ENCODE results near the gene PLCG1. TPM values are rescaled to one million over a fixed set of nuclear protein-coding genes. Genes with fewer than 3 reads are reported as not detected.

Gene PLCG1
- polyA plus RNA-seq, 1 donor (not counting 4 experiments of a cell fraction or from before 2014, with no cell fraction given) = 41.5 TPM

- dilution Hi-C loops (cut with MboI; ENCODE audit: extremely low pct_ligation_motif_present, low sequenced_read_pairs) = no loop called here
- H3K36me3 ChIP-seq (ENCODE audit: control insufficient read depth in 2 of 2, extremely low read depth in 1 of 2, insufficient read depth in 2 of 2, low read length in 2 of 2) = peaks cover 50 to 72% of the 10 kb centered on the region in 2 experiments
- TF ChIP-seq EZH2 (IDR thresholded peaks at IDR 0.05; ENCODE audit: low read length) (no peak), CTCF (optimal IDR thresholded peaks at IDR 0.05 in 1 of 3, IDR thresholded peaks at IDR 0.05 in 1 of 3, conservative IDR thresholded peaks at IDR 0.05 in 1 of 3; ENCODE audit: extremely low read depth in 1 of 3, insufficient read depth in 2 of 3, low read length in 3 of 3) (no peak)
- H3K4me3 ChIP-seq (ENCODE audit: control insufficient read depth in 2 of 3, extremely low read depth in 1 of 3, insufficient read depth in 2 of 3, low read depth in 1 of 3, low read length in 3 of 3) = no peak overlapping the region
- H4K20me1 ChIP-seq (ENCODE audit: control insufficient read depth, extremely low read depth, insufficient read depth, low read length) = no peaks in the 10 kb centered on the region
- no peaks in the 10 kb centered on the region for H3K9me3 ChIP-seq (ENCODE audit: control insufficient read depth, low read depth, low read length)
- H3K4me1 ChIP-seq (ENCODE audit: control insufficient read depth, extremely low read depth, insufficient read depth, low read length) = peaks cover 15% of the 10 kb centered on the region
- no peak overlapping the region for H2AFZ ChIP-seq (ENCODE audit: control insufficient read depth, low read length)
- H3K27me3 ChIP-seq (ENCODE audit: control insufficient read depth, extremely low read depth, insufficient read depth, low read length) = no peaks in the 10 kb centered on the region
- no peaks in the 10 kb centered on the region for H3K79me2 ChIP-seq (ENCODE audit: control insufficient read depth, insufficient read depth, low read length)
- no peak overlapping the region for H3K27ac ChIP-seq (ENCODE audit: control insufficient read depth, insufficient read depth, low read length)
- FAIRE-seq (no peak), DNase-seq (ENCODE audit: low read depth, low spot score) (no peak)
- no peak overlapping the region for H3K4me2 ChIP-seq (ENCODE audit: control insufficient read depth, extremely low read depth, insufficient read depth, low read depth, low read length)
- H3K9me1 ChIP-seq (ENCODE audit: control insufficient read depth, extremely low read depth, insufficient read depth, low read length) = peaks cover 2% of the 10 kb centered on the region
- H3K9ac ChIP-seq (ENCODE audit: control insufficient read depth, extremely low read depth, insufficient read depth, low read length) = no peak overlapping the region
Measured at GRCh38 chr20:41166201-41167117, 29.1 kb downstream of the PLCG1 start.

GRCh38 chr20:41167118-41167470 lies 29.8 kb downstream of the PLCG1 start:
- no peaks in the 10 kb centered on the region for H3K79me2 ChIP-seq (ENCODE audit: control insufficient read depth, insufficient read depth, low read length)
- no peaks in the 10 kb centered on the region for H4K20me1 ChIP-seq (ENCODE audit: control insufficient read depth, extremely low read depth, insufficient read depth, low read length)
- H3K4me3 ChIP-seq (ENCODE audit: control insufficient read depth in 2 of 3, extremely low read depth in 1 of 3, insufficient read depth in 2 of 3, low read depth in 1 of 3, low read length in 3 of 3) = no peak overlapping the region
- H3K9me1 ChIP-seq (ENCODE audit: control insufficient read depth, extremely low read depth, insufficient read depth, low read length) = peaks cover 2% of the 10 kb centered on the region
- H3K4me2 ChIP-seq (ENCODE audit: control insufficient read depth, extremely low read depth, insufficient read depth, low read depth, low read length) = no peak overlapping the region
- DNase-seq (ENCODE audit: low read depth, low spot score) = no peak
- peaks cover 21% of the 10 kb centered on the region for H3K4me1 ChIP-seq (ENCODE audit: control insufficient read depth, extremely low read depth, insufficient read depth, low read length)
- H3K9ac ChIP-seq (ENCODE audit: control insufficient read depth, extremely low read depth, insufficient read depth, low read length) = no peak overlapping the region
- no peak overlapping the region for H2AFZ ChIP-seq (ENCODE audit: control insufficient read depth, low read length)
- H3K9me3 ChIP-seq (ENCODE audit: control insufficient read depth, low read depth, low read length) = no peaks in the 10 kb centered on the region
- H3K27ac ChIP-seq (ENCODE audit: control insufficient read depth, insufficient read depth, low read length) = no peak overlapping the region
- H3K36me3 ChIP-seq (ENCODE audit: control insufficient read depth in 2 of 2, extremely low read depth in 1 of 2, insufficient read depth in 2 of 2, low read length in 2 of 2) = peaks cover 47 to 68% of the 10 kb centered on the region in 2 experiments
- TF ChIP-seq EZH2 (IDR thresholded peaks at IDR 0.05; ENCODE audit: low read length) = no peak
- TF ChIP-seq CTCF (optimal IDR thresholded peaks at IDR 0.05 in 1 of 3, IDR thresholded peaks at IDR 0.05 in 1 of 3, conservative IDR thresholded peaks at IDR 0.05 in 1 of 3; ENCODE audit: extremely low read depth in 1 of 3, insufficient read depth in 2 of 3, low read length in 3 of 3) = no peak
- dilution Hi-C loops (cut with MboI; ENCODE audit: extremely low pct_ligation_motif_present, low sequenced_read_pairs) = no loop called here
- no peaks in the 10 kb centered on the region for H3K27me3 ChIP-seq (ENCODE audit: control insufficient read depth, extremely low read depth, insufficient read depth, low read length)
- no peak for FAIRE-seq
